HCT116 (cell line): ENCODE measurements around the gene ADCK2. TPM values are rescaled to one million over a fixed set of nuclear protein-coding genes. Genes with fewer than 3 reads are reported as not detected.

Experiments used
- ATAC-seq: fragments of 200-7000 bp; cut with Tn5 transposase; 2 replicates; pipeline ENCODE4 v1.9.1; 2020; ENCODE audit warnings: mild to moderate bottlenecking, moderate library complexity
- BruUV-seq: library from RNA; stranded (reverse); fragments of 400-500 nt; replicated peaks from 2 replicates; lab custom pipeline; 2021; lab: Mats Ljungman, UMichigan
- CTCF ChIA-PET: fragments of 300-600 bp; sonication (Branson Sonifier 250); formaldehyde crosslinking; loops from one replicate; lab custom pipeline; 2021; ENCODE audit warnings: antibody characterized with exemption; lab: Charles Lee
- POLR2A ChIA-PET: fragments of 300-600, 350-600 bp; sonication (Branson Sonifier 250); formaldehyde crosslinking; loops from one replicate; lab custom pipeline; 2021; ENCODE audit warnings: antibody characterized with exemption; lab: Charles Lee
- RAD21 ChIA-PET, 2 experiments: fragments of 300-600 bp; sonication (Branson Sonifier 250); formaldehyde crosslinking; loops; one replicate each; lab custom pipeline; 2023; ENCODE audit warnings: low total read pairs in 2 of 2; ENCODE audit not compliant: uncharacterized antibody in 2 of 2, unreplicated experiment in 2 of 2, low non-redundant PET in 1 of 2; lab: Charles Lee
- DNase-seq: peaks from one replicate; pipeline ENCODE4 v3.0.0-alpha.2; 2010; ENCODE audit warnings: low read depth, low spot score
- H2AFZ ChIP-seq: fragments of 200-600 bp; shearing (Covaris generic), sonication (generic); 2 replicates; pipeline ENCODE4 v1.6.1; 2017; ENCODE audit warnings: low read depth, mixed run types, mixed read lengths, antibody characterized with exemption, low read length; ENCODE audit not compliant: poor library complexity, severe bottlenecking
- H3K27ac ChIP-seq: 2 replicates; pipeline ENCODE4 v1.5.1; 2012; ENCODE audit warnings: low read depth, low read length
- H3K27me3 ChIP-seq: fragments of 200-600 bp; sonication (generic); 2 replicates; pipeline ENCODE4 v1.6.1; 2016; ENCODE audit warnings: mixed run types, low read length, mixed read lengths; ENCODE audit not compliant: insufficient read depth
- H3K36me3 ChIP-seq, 2 experiments: fragments of 200-500 bp in 1 of 2; fragments of 200-600 bp in 1 of 2; sonication (Bioruptor generic) in 1 of 2; sonication (generic) in 1 of 2; 2 replicates each; pipeline versions ENCODE4 v1.5.1 to v1.6.1; 2014 to 2016; ENCODE audit warnings: low read length in 2 of 2, inconsistent platforms in 1 of 2, mixed read lengths in 1 of 2, mixed run types in 1 of 2; ENCODE audit not compliant: insufficient read depth in 2 of 2, control insufficient read depth in 1 of 2
- H3K4me1 ChIP-seq, 2 experiments: fragments of 200-600 bp in 1 of 2; sonication (generic) in 1 of 2; 2 replicates each; pipeline versions ENCODE4 v1.5.1 to v1.6.1; 2012 to 2017; ENCODE audit warnings: low read length in 2 of 2, inconsistent platforms in 1 of 2, mild to moderate bottlenecking in 1 of 2, mixed read lengths in 1 of 2, mixed run types in 1 of 2, moderate library complexity in 1 of 2; ENCODE audit not compliant: insufficient read depth in 2 of 2, control insufficient read depth in 1 of 2
- H3K4me2 ChIP-seq: fragments of 200-600 bp; sonication (generic); 2 replicates; pipeline ENCODE4 v1.6.1; 2017; ENCODE audit warnings: mixed run types, low read length, mixed read lengths
- H3K4me3 ChIP-seq, 2 experiments: fragments of 200-600 bp in 1 of 2; sonication (generic) in 1 of 2; replicated peaks in 1 of 2; 2 replicates each; pipeline ENCODE4 v1.5.1; 2011 to 2016; ENCODE audit warnings: low read length in 2 of 2, control low read depth in 1 of 2, low read depth in 1 of 2, mild to moderate bottlenecking in 1 of 2, mixed read lengths in 1 of 2, mixed run types in 1 of 2
- H3K79me2 ChIP-seq: fragments of 200-600 bp; sonication (generic); 2 replicates; pipeline ENCODE4 v1.6.1; 2017; ENCODE audit warnings: mild to moderate bottlenecking, mixed run types, low read length, moderate library complexity, mixed read lengths; ENCODE audit not compliant: insufficient read depth
- H3K9ac ChIP-seq: fragments of 200-600 bp; sonication (generic); 2 replicates; pipeline ENCODE4 v1.6.1; 2016; ENCODE audit warnings: low read length, mixed read lengths
- H3K9me2 ChIP-seq: fragments of 200-600 bp; sonication (generic), shearing (Covaris generic); 2 replicates; pipeline ENCODE4 v1.6.1; 2017; ENCODE audit warnings: mixed run types, mild to moderate bottlenecking, moderate library complexity; ENCODE audit not compliant: insufficient read depth
- H3K9me3 ChIP-seq, 2 experiments: fragments of 200-500 bp in 1 of 2; fragments of 200-600 bp in 1 of 2; sonication (Bioruptor generic) in 1 of 2; sonication (generic) in 1 of 2; 2 replicates each; pipeline ENCODE4 v1.6.1; 2014 to 2017; ENCODE audit warnings: low read length in 2 of 2, mixed read lengths in 2 of 2, inconsistent platforms in 1 of 2, low read depth in 1 of 2, mild to moderate bottlenecking in 1 of 2, mixed run types in 1 of 2, moderate library complexity in 1 of 2; ENCODE audit not compliant: control insufficient read depth in 1 of 2, insufficient read depth in 1 of 2
- H4K20me1 ChIP-seq: fragments of 200-600 bp; sonication (generic), shearing (Covaris generic); 2 replicates; pipeline ENCODE4 v1.6.1; 2017; ENCODE audit warnings: mixed run types, mild to moderate bottlenecking, moderate library complexity; ENCODE audit not compliant: insufficient read depth
- ATF3 ChIP-seq: IDR thresholded peaks from 2 replicates; pipeline ENCODE4 v1.6.1; 2012
- EGR1 ChIP-seq: IDR thresholded peaks from 2 replicates; pipeline ENCODE4 v1.6.1; 2012; ENCODE audit warnings: low read depth
- ELF1 ChIP-seq: IDR thresholded peaks from 2 replicates; pipeline ENCODE4 v1.6.1; 2012; ENCODE audit warnings: low read depth, borderline replicate concordance
- POLR2A ChIP-seq: IDR thresholded peaks from 2 replicates; pipeline ENCODE4 v1.7.0; 2011; ENCODE audit warnings: borderline replicate concordance; ENCODE audit not compliant: insufficient read depth, insufficient read length; ENCODE audit errors: extremely low read depth
- POLR2AphosphoS5 ChIP-seq: IDR thresholded peaks from 2 replicates; pipeline ENCODE4 v1.6.1; 2011; ENCODE audit warnings: mild to moderate bottlenecking, low read depth, low read length, moderate library complexity
- SIN3A ChIP-seq: IDR thresholded peaks from 2 replicates; pipeline ENCODE4 v1.6.1; 2012; ENCODE audit warnings: low read depth
- SP1 ChIP-seq: IDR thresholded peaks from 2 replicates; pipeline ENCODE4 v1.6.1; 2012; ENCODE audit warnings: low read depth
- TCF7L2 ChIP-seq: IDR thresholded peaks from 2 replicates; pipeline ENCODE4 v1.7.0; 2011; ENCODE audit warnings: borderline replicate concordance, inconsistent platforms; ENCODE audit not compliant: insufficient read depth, insufficient read length; ENCODE audit errors: extremely low read depth
- YY1 ChIP-seq: IDR thresholded peaks from 2 replicates; pipeline ENCODE4 v1.6.1; 2011; ENCODE audit warnings: low read length, low read depth, moderate library complexity, mild to moderate bottlenecking; ENCODE audit not compliant: insufficient replicate concordance; ENCODE audit errors: extremely low read depth
- ZBTB33 ChIP-seq: IDR thresholded peaks from 2 replicates; pipeline ENCODE4 v1.6.1; 2011; ENCODE audit warnings: mild to moderate bottlenecking, low read length, moderate library complexity; ENCODE audit not compliant: insufficient replicate concordance; ENCODE audit errors: extremely low read depth
- ZFX ChIP-seq: fragments of 450-650 bp; IDR thresholded peaks from 2 replicates; pipeline ENCODE4 v1.6.1; 2017
- intact Hi-C: fragments of 100-400 bp; cut with micrococcal nuclease; formaldehyde crosslinking; loops from 2 replicates; pipeline ENCODE4 v1.10.0; 2022
- total RNA-seq: library from RNA; stranded (reverse); gene quantifications from one replicate; pipeline ENCODE4 v1.2.1, GENCODE V29; 2021; ENCODE audit not compliant: unreplicated experiment

Gene ADCK2
- total RNA-seq, 1 experiment from 2014 or later: 16.9 TPM

GRCh38 chr7:140641524-140642195 lies 31.1 kb upstream of the ADCK2 start:
- Histone ChIP-seq H3K9me3 (no peaks in the 10 kb centered on the region), H2AFZ (no peak overlapping the region), H3K4me1 (peaks cover 0 to under 1% of the 10 kb centered on the region in 2 experiments; a peak in 1 of 4 replicates), H3K9me2 (no peaks in the 10 kb centered on the region), H3K9ac (no peak overlapping the region), H3K4me3 (no peak overlapping the region), H4K20me1 (no peaks in the 10 kb centered on the region), H3K27ac (no peak overlapping the region), H3K79me2 (no peaks in the 10 kb centered on the region), H3K4me2 (no peak overlapping the region)
- ChIA-PET RAD21 (no interaction called here), CTCF (no interaction called here), POLR2A (no interaction called here)
- no peak for DNase-seq
- intact Hi-C loops: no loop called here
- BruUV-seq: no TSS peak
- TF ChIP-seq SIN3A (no peak), POLR2AphosphoS5 (no peak), YY1 (no peak), ZFX (no peak), ELF1 (no peak), ZBTB33 (no peak), EGR1 (no peak)
- TF ChIP-seq, all 23 proteins: peak for 0
- Histone ChIP-seq H3K36me3 (no peaks in the 10 kb centered on the region), H3K27me3 (no peaks in the 10 kb centered on the region; the same call in 1 of the 2 replicates)
- ATAC-seq: no peak

- ATAC-seq: no peak
- no peaks in the 10 kb centered on the region for H3K27me3 ChIP-seq
- TF ChIP-seq SP1 (no peak), ZBTB33 (no peak), TCF7L2 (no peak), POLR2A (no peak), ATF3 (no peak)
- no peaks in the 10 kb centered on the region for H4K20me1 ChIP-seq
- H3K4me3 ChIP-seq: no peak overlapping the region
- H3K9me2 ChIP-seq: no peaks in the 10 kb centered on the region
- H2AFZ ChIP-seq: no peak overlapping the region
- no peak overlapping the region for H3K4me2 ChIP-seq
- no peak for DNase-seq
- ChIA-PET RAD21 (no interaction called here), POLR2A (no interaction called here), CTCF (no interaction called here)
- H3K27ac ChIP-seq: no peak overlapping the region
- intact Hi-C loops: no loop called here
- H3K4me1 ChIP-seq: peaks cover 2 to 10% of the 10 kb centered on the region in 2 experiments; a peak in 2 of 4 replicates
- H3K9me3 ChIP-seq: no peaks in the 10 kb centered on the region
- H3K79me2 ChIP-seq: no peaks in the 10 kb centered on the region
- no TSS peak for BruUV-seq
- no peak overlapping the region for H3K9ac ChIP-seq
- H3K36me3 ChIP-seq: no peaks in the 10 kb centered on the region
These were observed 29.3 kb upstream of the ADCK2 start for GRCh38 chr7:140643416-140643815.
